GM18526 (cell line): ENCODE data around the gene ABCB8.

ENCODE experiments used
- POLR2A ChIP-seq: IDR thresholded peaks from 3 replicates; pipeline ENCODE4 v1.6.1; 2011; ENCODE audit not compliant: insufficient read length; ENCODE audit errors: extremely low read depth

The ABCB8 gene

GRCh38 chr7:151079199-151079910 lies 51.1 kb downstream of the ABCB8 start:
- TF ChIP-seq POLR2A = no peak

GRCh38 chr7:151080067-151080521 lies 51.8 kb downstream of the ABCB8 start:
- TF ChIP-seq POLR2A = no peak

GRCh38 chr7:151080522-151081169 lies 52.4 kb downstream of the ABCB8 start, which contains the start of gene FASTK:
TSS of gene FASTK (minus strand) at chr7:151080809. CDS start at chr7:151080766, 43 bp downstream.
- peak; percentile 86 for TF ChIP-seq POLR2A

GRCh38 chr7:151081170-151082101 lies 53.2 kb downstream of the ABCB8 start:
- no peak for TF ChIP-seq POLR2A

- TF ChIP-seq POLR2A = no peak
These were observed 54.2 kb downstream of the ABCB8 start for GRCh38 chr7:151082141-151083070.

- peak; percentile 57 for TF ChIP-seq POLR2A
These were observed 55.0 kb downstream of the ABCB8 start, which contains the start of gene TMUB1 for GRCh38 chr7:151083071-151083823. TSS of gene TMUB1 (minus strand) at chr7:151083493. CDS start at chr7:151082563, 930 bp downstream.

GRCh38 chr7:151083824-151084160 lies 55.5 kb downstream of the ABCB8 start:
- TF ChIP-seq POLR2A = no peak

- TF ChIP-seq POLR2A = no peak
These were observed 57.1 kb downstream of the ABCB8 start for GRCh38 chr7:151085329-151085690.

GRCh38 chr7:151085691-151086620 lies 57.7 kb downstream of the ABCB8 start, which contains the start of gene AGAP3:
TSS of gene AGAP3 (plus strand) at chr7:151086475. CDS start at chr7:151086742, 267 bp downstream.
- TF ChIP-seq POLR2A = peak; percentile 64

- no peak for TF ChIP-seq POLR2A
These were observed 58.6 kb downstream of the ABCB8 start for GRCh38 chr7:151086802-151087244.

- peak; percentile 40 for TF ChIP-seq POLR2A
These were observed 59.2 kb downstream of the ABCB8 start for GRCh38 chr7:151087245-151088018.

GRCh38 chr7:151088019-151088855 lies 60.0 kb downstream of the ABCB8 start:
- TF ChIP-seq POLR2A = no peak
